Lung (tissue), 12 donors: Measurements from ENCODE around the gene H1-8. TPM values are rescaled to one million over a fixed set of nuclear protein-coding genes. Genes with fewer than 3 reads are reported as not detected.

Experiments used
- ATAC-seq: fragments of 200-7000 bp; cut with Tn5 transposase; one replicate; pipeline ENCODE4 v1.9.1; 2020; ENCODE audit warnings: moderate number of reproducible peaks; ENCODE audit not compliant: insufficient read depth, low FRiP score
- DNase-seq, 3 donors: peaks; one replicate each; pipeline ENCODE4 v3.0.0-alpha.2; 2013 to 2017
- H3K27ac ChIP-seq, 2 donors: one replicate each; pipeline ENCODE4 v1.5.1; 2013; ENCODE audit warnings: mild to moderate bottlenecking in 2 of 2, moderate library complexity in 2 of 2, control low read depth in 1 of 2, inconsistent platforms in 1 of 2, low read depth in 1 of 2, low read length in 1 of 2
- H3K27me3 ChIP-seq, 3 donors: one replicate each; pipeline ENCODE4 v1.5.1; 2013; ENCODE audit warnings: low read length in 2 of 3; ENCODE audit not compliant: control insufficient read depth in 3 of 3, insufficient read depth in 3 of 3
- H3K36me3 ChIP-seq, 4 donors: one replicate each; pipeline ENCODE4 v1.5.1; 2013; ENCODE audit warnings: low read length in 4 of 4, mild to moderate bottlenecking in 1 of 4, moderate library complexity in 1 of 4; ENCODE audit not compliant: control insufficient read depth in 4 of 4, insufficient read depth in 4 of 4
- H3K4me1 ChIP-seq, 5 donors: one replicate each; pipeline ENCODE4 v1.5.1; 2013; ENCODE audit warnings: low read length in 5 of 5, mild to moderate bottlenecking in 2 of 5, moderate library complexity in 1 of 5; ENCODE audit not compliant: control insufficient read depth in 5 of 5, insufficient read depth in 5 of 5
- H3K4me3 ChIP-seq: one replicate; pipeline ENCODE4 v1.5.1; 2013; ENCODE audit warnings: mild to moderate bottlenecking, control low read depth, moderate library complexity
- H3K9ac ChIP-seq, 2 donors: one replicate each; pipeline ENCODE4 v1.5.1; 2013; ENCODE audit warnings: low read length in 2 of 2, control low read depth in 1 of 2; ENCODE audit not compliant: insufficient read depth in 1 of 2
- H3K9me3 ChIP-seq, 4 donors: one replicate each; pipeline ENCODE4 v1.5.1; 2013; ENCODE audit warnings: low read length in 3 of 4, mild to moderate bottlenecking in 1 of 4, moderate library complexity in 1 of 4; ENCODE audit not compliant: control insufficient read depth in 4 of 4, insufficient read depth in 3 of 4
- WGBS, 2 donors: extraction: QIAGEN DNeasy Blood & Tissue Kit; methylation state at CpG; one replicate each; pipeline ENCODE4 v1.1.7; 2013; 5-methylcytosine and 5-hydroxymethylcytosine counted together
- polyA plus RNA-seq, 2 donors: library from polyadenylated mRNA; stranded (reverse); fragments of 200-250 nt; gene quantifications; one replicate each; pipeline ENCODE4 v1.2.1, GENCODE V29; 2013
- total RNA-seq, 2 donors: library from RNA; depleted of rRNA in 1 of 2; stranded (reverse); fragments of >200 nt in 1 of 2; gene quantifications; one replicate each; pipeline ENCODE4 v1.2.1, GENCODE V29; 2014 to 2021
- TF ChIP-seq, protein P1 (sequence below): IDR thresholded peaks from 2 replicates; pipeline ENCODE4 v1.5.1; 2012; ENCODE audit warnings: mild to moderate bottlenecking; ENCODE audit errors: control extremely low read depth, extremely low read depth
- donor health status: control.
- donor health status: control.
- donor health status: Bipolar disorder and iron deficiency.
- donor health status: healthy.
- donor health status: DM: yes; HTN: yes; CAD: no.

Gene H1-8
- total and polyA plus RNA-seq, 4 donors, result not detected

DNA sequence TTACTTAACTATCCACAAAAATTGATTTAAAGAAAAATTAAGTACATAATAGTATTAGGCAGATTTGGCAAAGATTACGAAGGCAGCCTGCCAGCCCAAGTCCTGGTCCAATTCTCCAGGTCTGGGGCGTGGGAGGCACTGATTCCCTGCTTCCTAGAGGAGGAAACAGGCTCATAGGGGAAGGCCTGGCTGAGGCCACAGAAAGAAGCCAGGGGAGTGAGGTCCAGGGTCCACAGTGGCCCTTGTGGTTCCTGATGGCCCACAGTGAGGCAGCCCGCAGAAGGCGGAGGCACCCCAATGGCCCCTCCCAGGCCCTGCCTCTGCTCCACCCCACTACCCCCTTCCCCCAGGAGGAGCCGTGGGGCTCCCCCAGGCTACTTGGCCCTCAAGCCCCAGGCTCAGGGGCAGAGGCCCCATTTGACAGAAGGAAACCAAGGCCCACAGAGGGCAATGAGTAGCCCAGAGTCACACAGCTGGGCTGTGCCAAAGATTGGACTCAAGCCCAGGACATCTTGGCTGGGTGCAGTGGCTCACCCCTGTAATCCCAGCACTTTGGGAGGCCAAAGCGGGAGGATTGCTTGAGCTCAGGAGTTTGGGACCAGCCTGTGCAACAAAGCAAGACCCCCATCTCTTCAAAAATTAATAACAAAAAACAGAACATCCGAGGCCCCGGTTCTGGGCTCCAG lies 21.0 kb downstream of the H1-8 start:
- Histone ChIP-seq H3K9me3 (no peaks in the 10 kb centered on the region), H3K9ac (no peak overlapping the region), H3K4me1 (peaks cover 0 to 58% (median 22%) of the 10 kb centered on the region in 5 donors), H3K4me3 (no peak overlapping the region), H3K27ac (no peak overlapping the region), H3K36me3 (peaks cover 0 to 69% (median 26%) of the 10 kb centered on the region in 4 donors), H3K27me3 (no peaks in the 10 kb centered on the region)
- ATAC-seq, result no peak
- WGBS, 2 donors, result 82 to 88% methylated on average over 8 of the region's 8 CpGs
- TF ChIP-seq, protein P1, sequence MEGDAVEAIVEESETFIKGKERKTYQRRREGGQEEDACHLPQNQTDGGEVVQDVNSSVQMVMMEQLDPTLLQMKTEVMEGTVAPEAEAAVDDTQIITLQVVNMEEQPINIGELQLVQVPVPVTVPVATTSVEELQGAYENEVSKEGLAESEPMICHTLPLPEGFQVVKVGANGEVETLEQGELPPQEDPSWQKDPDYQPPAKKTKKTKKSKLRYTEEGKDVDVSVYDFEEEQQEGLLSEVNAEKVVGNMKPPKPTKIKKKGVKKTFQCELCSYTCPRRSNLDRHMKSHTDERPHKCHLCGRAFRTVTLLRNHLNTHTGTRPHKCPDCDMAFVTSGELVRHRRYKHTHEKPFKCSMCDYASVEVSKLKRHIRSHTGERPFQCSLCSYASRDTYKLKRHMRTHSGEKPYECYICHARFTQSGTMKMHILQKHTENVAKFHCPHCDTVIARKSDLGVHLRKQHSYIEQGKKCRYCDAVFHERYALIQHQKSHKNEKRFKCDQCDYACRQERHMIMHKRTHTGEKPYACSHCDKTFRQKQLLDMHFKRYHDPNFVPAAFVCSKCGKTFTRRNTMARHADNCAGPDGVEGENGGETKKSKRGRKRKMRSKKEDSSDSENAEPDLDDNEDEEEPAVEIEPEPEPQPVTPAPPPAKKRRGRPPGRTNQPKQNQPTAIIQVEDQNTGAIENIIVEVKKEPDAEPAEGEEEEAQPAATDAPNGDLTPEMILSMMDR, result no peak
- DNase-seq, result no peak

DNA sequence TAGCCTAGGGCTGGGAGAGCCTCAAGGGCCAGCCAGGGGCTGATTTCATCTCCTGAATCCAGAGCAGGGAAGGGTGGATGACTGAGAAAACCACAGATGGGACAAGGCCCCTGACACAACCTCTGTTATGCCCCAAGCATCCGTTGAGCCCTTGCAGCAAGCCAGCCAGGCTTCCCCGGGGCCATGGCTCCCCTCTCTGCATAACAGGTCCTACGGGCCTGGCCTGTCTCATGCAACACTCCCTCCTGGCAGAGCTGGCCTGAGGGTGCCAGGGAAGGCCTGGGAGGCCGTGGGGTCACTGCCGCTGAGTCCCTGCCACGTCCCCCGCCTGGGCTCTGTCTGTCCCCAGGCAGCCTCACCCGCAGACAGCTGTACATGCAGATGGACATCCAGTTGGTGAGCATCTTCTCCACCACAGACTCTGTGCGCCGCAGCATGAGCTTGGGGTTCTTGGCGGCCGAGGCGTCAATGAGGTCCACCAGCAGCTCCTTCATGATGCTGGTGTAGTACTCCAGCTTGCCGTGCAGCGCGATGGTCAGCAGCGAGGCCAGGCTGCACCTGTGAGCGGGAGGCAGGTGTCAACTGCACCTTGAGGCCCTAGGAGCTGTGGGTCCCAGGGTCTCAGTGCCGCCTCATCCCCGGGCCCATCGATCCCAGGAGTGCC lies 22.1 kb downstream of the H1-8 start:
- DNase-seq, result no peak
- H3K4me3 ChIP-seq, result no peak overlapping the region
- no peak overlapping the region for H3K9ac ChIP-seq
- 90 to 91% methylated on average over 21 of the region's 21 CpGs for WGBS, 2 donors
- ATAC-seq, result no peak
- peak overlapping the region in 1 of 2 donors; percentile 18 for H3K27ac ChIP-seq
- H3K36me3 ChIP-seq, result peaks cover 0 to 64% (median 24%) of the 10 kb centered on the region in 4 donors
- TF ChIP-seq, protein P1, result no peak
- H3K9me3 ChIP-seq, result no peaks in the 10 kb centered on the region
- H3K27me3 ChIP-seq, result no peaks in the 10 kb centered on the region
- H3K4me1 ChIP-seq, result peaks cover 0 to 47% (median 19%) of the 10 kb centered on the region in 5 donors

DNA sequence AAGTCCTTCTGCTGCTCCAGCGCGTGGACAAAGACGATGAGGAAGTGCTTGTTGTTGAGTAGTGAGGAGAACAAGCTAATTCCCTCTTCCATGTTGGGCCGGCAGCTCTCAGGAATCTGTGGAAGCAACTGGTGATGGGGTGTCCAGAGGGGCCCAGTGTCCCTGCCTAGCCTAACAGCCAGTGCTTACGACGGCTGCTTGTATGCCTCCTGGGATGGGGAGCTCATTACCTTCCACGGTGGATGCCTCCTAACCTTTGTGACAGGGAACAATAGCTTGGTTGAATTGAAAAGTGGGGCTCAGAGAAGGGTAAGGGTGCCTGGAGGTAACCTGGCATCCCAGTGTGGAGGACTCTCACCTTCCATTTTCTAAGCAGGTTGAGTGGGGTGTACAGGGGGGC lies 22.9 kb downstream of the H1-8 start:
- H3K36me3 ChIP-seq, result peaks cover 0 to 67% (median 26%) of the 10 kb centered on the region in 4 donors

More for the DNA sequence above, 22.9 kb downstream of the H1-8 start:
- H3K9ac ChIP-seq, result no peak overlapping the region
- ATAC-seq (no peak), DNase-seq (no peak)
- TF ChIP-seq, protein P1, result no peak
- H3K27ac ChIP-seq, result peak overlapping the region in 1 of 2 donors; percentile 52
- no peaks in the 10 kb centered on the region for H3K27me3 ChIP-seq
- 95 to 96% methylated on average over 7 of the region's 7 CpGs for WGBS, 2 donors
- no peak overlapping the region for H3K4me3 ChIP-seq
- H3K9me3 ChIP-seq, result no peaks in the 10 kb centered on the region
- H3K4me1 ChIP-seq, result peaks cover 0 to 39% (median 14%) of the 10 kb centered on the region in 5 donors
